Measurements from ENCODE around the gene KCNN3. TPM values are rescaled to one million over a fixed set of nuclear protein-coding genes. Genes with fewer than 3 reads are reported as not detected.

The KCNN3 gene
- total RNA-seq, 1 experiment from 2014 or later = 0.40 TPM

DNA sequence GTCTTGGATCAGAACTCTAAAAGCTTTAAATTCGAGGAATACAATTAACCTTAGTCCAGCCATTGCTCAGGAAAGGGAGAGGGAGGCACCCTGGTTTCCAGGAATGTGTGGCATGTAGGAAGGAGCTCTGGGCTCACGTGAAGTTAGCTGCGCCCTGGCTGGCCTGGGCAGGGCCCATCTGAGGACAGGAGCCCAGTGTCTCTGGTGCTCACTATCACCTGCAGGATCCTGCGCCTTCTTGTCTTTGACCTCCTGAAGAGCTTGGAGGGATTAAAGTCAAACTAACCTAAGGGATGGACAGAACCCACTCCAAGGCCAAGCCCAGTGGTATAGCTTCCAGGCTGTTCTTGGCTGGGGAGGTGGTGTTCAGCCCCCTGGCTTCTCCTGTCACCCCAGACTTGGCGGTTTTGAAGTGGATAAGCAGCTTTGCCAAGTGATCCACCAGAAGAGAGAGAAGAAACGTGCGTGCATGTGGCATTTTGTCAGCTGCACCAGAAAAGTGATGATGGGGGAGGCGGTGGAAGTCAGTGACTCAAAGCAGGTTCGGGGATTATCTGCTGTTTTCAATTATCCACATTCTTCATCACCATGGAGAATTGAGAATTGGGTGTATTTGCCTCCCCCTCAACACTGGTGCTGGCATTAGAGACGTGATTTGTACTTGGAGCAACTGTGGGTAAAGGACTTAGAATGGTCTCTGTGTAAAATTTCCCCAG, 11.9 kb upstream of the KCNN3 start:
- DNase-seq (ENCODE audit: extremely low read depth, low read depth) = no peak

DNA sequence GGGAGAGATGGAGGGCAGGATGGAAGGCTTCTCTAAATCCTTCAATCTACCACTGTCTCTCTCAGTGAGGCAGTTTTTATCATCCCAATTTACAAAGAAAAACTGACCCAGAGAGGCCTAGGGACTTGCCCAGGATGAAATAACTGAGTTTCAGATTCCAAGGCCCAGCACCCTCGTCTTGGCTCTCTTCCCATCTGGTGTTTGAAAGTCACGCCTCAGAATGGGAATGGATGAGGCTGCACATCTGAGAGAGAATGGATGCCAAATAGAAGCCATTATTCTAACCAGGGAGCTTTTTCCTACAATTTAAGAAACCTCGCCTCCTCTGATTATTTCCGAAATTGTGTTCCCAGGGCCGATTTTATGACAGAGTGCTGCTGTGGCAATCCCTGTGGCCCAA, 10.6 kb upstream of the KCNN3 start:
- no peak for DNase-seq (ENCODE audit: extremely low read depth, low read depth)

DNA sequence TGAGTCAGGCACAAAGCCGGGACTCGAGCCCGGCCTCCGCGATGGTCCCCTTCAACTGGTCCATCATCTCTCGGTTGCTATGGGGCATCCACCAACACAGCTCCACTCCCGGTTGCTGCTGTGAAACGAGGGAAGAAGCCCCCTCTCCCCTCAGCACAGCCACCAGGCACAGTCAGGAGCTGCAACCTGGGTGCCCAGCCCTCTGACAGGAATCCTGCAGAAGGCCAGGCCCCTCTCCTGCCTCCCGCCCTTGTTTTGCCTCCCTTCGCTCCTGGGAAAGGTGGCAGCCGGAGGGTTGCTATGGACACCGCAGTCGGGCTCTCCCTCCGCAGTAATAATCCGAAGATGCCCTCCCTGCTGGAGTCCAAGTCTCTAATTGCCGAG, 8.9 kb upstream of the KCNN3 start:
- no peak for DNase-seq (ENCODE audit: extremely low read depth, low read depth)

DNA sequence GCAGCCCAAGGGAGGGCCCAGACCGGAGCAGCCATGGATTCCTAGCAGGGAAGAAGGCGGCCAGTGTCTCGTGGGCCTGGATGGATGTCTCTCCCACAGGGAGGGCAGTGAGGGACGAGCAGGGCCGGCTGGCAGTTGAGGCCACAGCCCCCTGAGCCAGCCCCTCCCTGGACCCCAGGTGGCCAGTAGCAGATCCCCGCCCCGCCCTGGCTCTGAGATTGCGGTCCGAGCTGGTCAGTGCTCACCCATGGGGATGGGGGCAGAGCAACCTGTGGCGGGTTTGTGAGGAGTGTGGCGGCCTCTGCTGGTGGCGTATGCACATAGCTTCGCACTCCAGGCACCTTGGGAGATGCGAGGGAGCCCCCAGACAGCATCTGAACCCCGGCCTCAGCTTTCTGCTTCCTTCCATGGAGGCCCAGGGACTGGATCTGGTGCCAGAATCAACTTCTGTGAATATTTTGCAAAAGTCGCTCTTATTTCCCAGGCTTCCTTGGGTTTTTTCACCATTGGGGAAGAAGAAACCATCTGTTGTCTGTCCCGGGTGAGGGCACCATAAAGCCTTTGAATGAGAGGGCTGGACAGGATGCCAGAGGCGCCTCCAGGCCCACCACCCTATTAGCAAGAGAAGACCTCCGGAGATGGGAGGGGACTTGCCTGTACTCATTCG, 8.4 kb upstream of the KCNN3 start:
- DNase-seq (ENCODE audit: extremely low read depth, low read depth) = peak; percentile 75

DNA sequence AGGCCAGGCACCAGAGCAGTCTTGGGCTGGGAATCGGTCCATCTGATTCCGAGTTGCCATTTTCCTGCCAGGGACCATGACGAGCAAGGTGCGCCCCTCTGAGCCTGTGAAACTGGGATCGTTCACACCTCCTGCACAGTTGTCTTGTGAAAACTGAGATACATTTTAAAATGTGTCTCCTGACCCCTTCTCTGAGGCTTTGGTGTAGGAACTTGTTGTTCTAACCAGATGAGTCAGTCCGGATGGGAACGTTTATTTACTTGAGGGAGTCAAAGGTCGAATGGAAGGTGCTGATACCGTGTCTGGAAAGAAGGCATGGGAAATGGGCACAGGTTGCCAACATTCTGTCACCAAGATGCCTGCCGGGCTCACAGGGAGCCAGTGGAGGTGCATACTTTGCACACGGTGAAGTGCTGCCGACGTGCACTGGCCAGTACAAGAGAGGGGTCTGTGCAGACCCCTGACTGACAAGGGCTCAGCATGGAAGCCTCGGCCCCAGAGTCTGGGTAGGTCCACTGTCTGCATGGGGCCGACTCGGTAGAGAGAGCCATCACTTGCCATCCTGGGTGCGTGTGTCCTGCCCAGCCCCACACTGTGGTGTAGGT, 7.4 kb upstream of the KCNN3 start:
- peak; percentile 19 for DNase-seq (ENCODE audit: extremely low read depth, low read depth)

- no peak for DNase-seq (ENCODE audit: extremely low read depth, low read depth)
Measured at GRCh38 chr1:154876842-154877369, 6.8 kb upstream of the KCNN3 start.

- DNase-seq (ENCODE audit: extremely low read depth, low read depth) = no peak
Measured at GRCh38 chr1:154874465-154874864, 4.4 kb upstream of the KCNN3 start.

DNA sequence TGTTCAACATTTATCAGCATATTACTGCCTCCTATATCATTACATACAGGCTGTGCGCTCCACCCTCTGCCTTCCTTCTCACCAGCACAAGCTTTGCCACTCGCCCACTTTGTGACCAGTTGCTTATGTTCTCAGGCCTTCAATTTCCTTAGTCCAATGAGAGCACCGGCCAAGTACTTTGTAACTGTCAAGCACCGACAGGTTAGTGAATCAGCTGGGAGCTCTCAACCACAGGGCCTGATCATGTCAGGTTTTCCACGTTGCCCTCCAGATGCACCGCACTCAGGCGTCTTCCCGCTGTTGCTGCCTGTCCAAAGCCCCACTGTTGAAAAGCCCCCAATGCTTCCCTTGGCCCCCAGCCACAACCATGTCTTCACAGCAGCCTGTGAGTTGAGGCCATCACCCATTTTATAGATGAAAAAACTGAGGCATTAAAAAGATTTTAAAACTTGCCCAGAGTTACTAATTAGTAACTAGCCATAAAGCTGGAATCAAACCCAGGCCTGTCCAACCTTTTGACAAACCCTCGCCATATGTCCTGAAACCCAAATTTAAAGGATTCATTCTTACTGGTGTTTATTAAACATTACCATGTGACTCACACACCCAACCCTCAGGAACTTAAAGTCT, 3.4 kb upstream of the KCNN3 start:
- no peak for DNase-seq (ENCODE audit: extremely low read depth, low read depth)

DNA sequence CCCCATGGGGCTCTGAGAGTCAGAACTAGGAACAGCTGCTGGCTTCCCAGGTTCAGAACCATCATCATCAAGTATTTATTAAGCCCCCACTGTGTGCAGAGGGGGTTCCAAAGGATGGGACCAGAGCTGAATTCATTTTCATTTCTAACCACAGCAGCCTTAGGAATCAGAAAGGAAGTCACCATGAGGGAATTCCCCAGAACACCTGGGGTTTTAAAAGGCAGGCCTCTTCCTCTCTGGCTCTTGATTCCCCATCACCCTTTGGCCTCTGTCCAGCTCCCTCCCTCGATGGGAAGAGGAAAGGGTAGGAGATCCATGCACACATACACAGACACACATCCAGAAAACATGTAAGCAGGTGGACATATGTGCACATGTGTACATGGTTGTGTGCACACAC, 1.3 kb upstream of the KCNN3 start:
- no peak for DNase-seq (ENCODE audit: extremely low read depth, low read depth)

- DNase-seq (ENCODE audit: extremely low read depth, low read depth) = no peak
Measured at GRCh38 chr1:154870734-154871133, 653 bp upstream of the KCNN3 start.

DNA sequence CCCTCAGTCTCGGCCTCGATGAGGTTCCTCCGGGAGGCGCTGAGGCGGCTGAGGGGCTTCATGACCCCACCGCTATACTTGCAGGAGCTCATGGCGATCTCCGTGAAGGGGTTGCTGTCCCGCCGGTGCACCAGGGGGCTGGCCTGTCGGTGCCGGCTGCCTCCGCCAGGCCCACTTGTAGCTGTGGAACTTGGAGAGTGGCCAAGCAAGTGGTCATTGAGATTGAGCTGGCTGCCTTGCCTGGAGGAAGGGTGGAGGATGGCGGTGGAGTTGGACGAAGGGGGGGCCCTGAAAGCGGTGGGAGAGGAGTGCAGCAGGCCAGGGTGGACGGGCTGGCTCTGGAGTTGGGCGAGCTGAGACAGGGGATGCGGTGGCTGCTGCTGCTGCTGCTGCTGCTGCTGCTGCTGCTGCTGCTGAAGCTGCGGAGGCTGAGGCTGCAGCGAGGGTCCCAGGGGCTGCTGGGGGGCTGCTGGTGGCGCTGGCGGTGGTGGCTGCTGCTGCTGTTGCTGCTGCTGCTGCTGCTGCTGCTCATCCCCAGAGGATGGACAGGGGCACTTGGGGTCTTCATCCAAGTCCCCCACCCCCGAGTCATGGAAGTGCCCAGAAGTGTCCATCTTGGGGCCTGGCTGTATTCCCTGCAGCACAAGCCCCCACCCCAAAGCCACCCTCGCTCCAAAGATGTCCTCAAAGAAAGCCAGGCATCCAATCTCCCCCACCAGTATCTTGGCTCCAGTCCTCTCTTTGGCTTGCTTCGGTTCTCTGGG, 548 bp downstream of the KCNN3 start:
- DNase-seq (ENCODE audit: extremely low read depth, low read depth) = no peak

GRCh38 chr1:154867841-154868605, 2.1 kb downstream of the KCNN3 start:
- no peak for DNase-seq (ENCODE audit: extremely low read depth, low read depth)

DNA sequence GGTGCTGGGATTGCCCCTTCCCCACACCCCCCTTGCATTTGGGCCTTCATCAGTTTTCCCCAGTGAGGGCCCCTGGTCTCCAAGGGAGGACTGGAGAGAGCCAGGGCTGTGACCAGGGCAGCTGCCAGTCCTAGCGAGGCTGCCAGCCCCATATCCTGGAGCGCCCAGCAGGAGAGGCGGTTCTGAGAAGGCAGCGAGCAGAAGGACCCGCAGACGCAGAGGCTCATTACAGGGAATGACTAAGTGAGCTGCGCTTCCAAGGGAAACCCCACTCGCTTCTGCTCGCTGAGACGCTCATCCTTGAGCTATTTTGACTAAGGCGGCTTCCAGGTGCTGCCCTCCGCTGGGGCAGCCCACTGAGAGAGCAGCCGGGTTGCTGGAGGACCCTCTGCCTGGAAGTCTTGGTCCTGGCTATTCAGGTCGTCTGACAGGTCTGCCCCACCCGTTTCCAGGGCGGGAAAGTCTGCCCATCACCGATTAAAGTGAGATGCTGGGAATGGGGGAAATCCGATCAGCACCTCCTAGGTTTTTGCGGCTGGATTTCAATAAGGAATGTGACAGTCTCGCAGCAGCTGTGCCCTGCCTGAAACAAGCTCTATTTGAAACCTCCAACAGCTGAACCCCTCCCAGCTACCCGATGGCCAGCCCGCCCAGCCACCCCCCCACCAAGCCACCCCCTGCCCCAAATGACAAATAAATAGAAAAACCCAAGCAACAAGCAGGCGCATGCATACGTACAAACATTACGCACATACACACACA, 2.8 kb downstream of the KCNN3 start:
- no peak for DNase-seq (ENCODE audit: extremely low read depth, low read depth)

- DNase-seq (ENCODE audit: extremely low read depth, low read depth) = no peak
Measured at GRCh38 chr1:154866257-154867063, 3.6 kb downstream of the KCNN3 start.

- no peak for DNase-seq (ENCODE audit: extremely low read depth, low read depth)
Measured at GRCh38 chr1:154865442-154866256, 4.4 kb downstream of the KCNN3 start.

- DNase-seq (ENCODE audit: extremely low read depth, low read depth) = no peak
Measured at GRCh38 chr1:154864189-154864975, 5.7 kb downstream of the KCNN3 start.

Measured in NCI-H460 (cell line).